H1 (cell line): ENCODE measurements around the gene ANKRD62. TPM values are rescaled to one million over a fixed set of nuclear protein-coding genes. Genes with fewer than 3 reads are reported as not detected.
"Not testable (repeated sequence)": the region's sequence is repeated elsewhere in the genome, so short reads cannot be mapped to it uniquely, and the experiment has no call there.

Source experiments
- CTCF ChIA-PET: fragments of 300-600 bp; sonication (Branson Sonifier 250); formaldehyde crosslinking; loops from one replicate; lab custom pipeline; 2021; ENCODE audit not compliant: partially characterized antibody; lab: Charles Lee
- POLR2A ChIA-PET: fragments of 300-600 bp; sonication (Branson Sonifier 250); formaldehyde crosslinking; loops from one replicate; lab custom pipeline; 2021; ENCODE audit warnings: inconsistent platforms; ENCODE audit not compliant: partially characterized antibody; lab: Charles Lee
- DNase-seq, 2 experiments: peaks; one replicate each; pipeline versions ENCODE4 v3.0.0 to v3.0.0-alpha.2; 2010 to 2022; ENCODE audit warnings: low spot score in 2 of 2, low read depth in 1 of 2, mixed read lengths in 1 of 2
- FAIRE-seq: peaks from 2 replicates; lab custom pipeline; 2011; peaks lifted over from hg19 to GRCh38; lab: Jason Lieb, UNC
- H2AFZ ChIP-seq: 2 replicates; pipeline ENCODE4 v1.8.1; 2012; ENCODE audit warnings: low read length, inconsistent platforms
- H2AK5ac ChIP-seq: 2 replicates; pipeline ENCODE4 v1.6.1; 2013; ENCODE audit warnings: low read depth, low read length
- H2BK120ac ChIP-seq: replicated peaks from 2 replicates; pipeline ENCODE3; 2013; ENCODE audit warnings: low read depth, low read length, inconsistent platforms
- H2BK12ac ChIP-seq: 2 replicates; pipeline ENCODE4 v1.6.1; 2013; ENCODE audit warnings: low read depth, low read length
- H2BK15ac ChIP-seq: 2 replicates; pipeline ENCODE4 v1.6.1; 2013; ENCODE audit warnings: low read length
- H2BK20ac ChIP-seq: 2 replicates; pipeline ENCODE4 v1.6.1; 2013; ENCODE audit warnings: low read length
- H2BK5ac ChIP-seq: 2 replicates; pipeline ENCODE4 v1.6.1; 2013; ENCODE audit warnings: low read depth, low read length
- H3K14ac ChIP-seq: 2 replicates; pipeline ENCODE4 v1.6.1; 2013; ENCODE audit warnings: inconsistent platforms; ENCODE audit not compliant: insufficient read length
- H3K18ac ChIP-seq: 2 replicates; pipeline ENCODE4 v1.6.1; 2013; ENCODE audit warnings: low read length; ENCODE audit errors: extremely low read depth
- H3K23ac ChIP-seq: 2 replicates; pipeline ENCODE4 v1.6.1; 2013; ENCODE audit warnings: inconsistent platforms; ENCODE audit not compliant: insufficient read length
- H3K23me2 ChIP-seq: 2 replicates; pipeline ENCODE4 v1.6.1; 2013; ENCODE audit warnings: low read depth, low read length
- H3K27ac ChIP-seq: 2 replicates; pipeline ENCODE4 v1.6.1; 2011; ENCODE audit warnings: low read depth, low read length, inconsistent platforms
- H3K27me3 ChIP-seq, 4 experiments: replicated peaks in 1 of 4; 1 replicate in 1 of 4; 2 replicates in 3 of 4; pipeline versions ENCODE4 v1.6.1 to v1.8.1; 2011 to 2013; ENCODE audit warnings: low read length in 3 of 4, mild to moderate bottlenecking in 3 of 4, inconsistent platforms in 2 of 4, mixed read lengths in 2 of 4, moderate library complexity in 1 of 4; ENCODE audit not compliant: control insufficient read depth in 3 of 4, insufficient read depth in 3 of 4; ENCODE audit errors: extremely low read depth in 1 of 4
- H3K36me3 ChIP-seq, 4 experiments: 2 replicates each; pipeline versions ENCODE4 v1.6.1 to v1.8.1; 2011 to 2013; ENCODE audit warnings: mild to moderate bottlenecking in 4 of 4, low read length in 3 of 4, moderate library complexity in 2 of 4, control low read depth in 1 of 4, inconsistent platforms in 1 of 4; ENCODE audit not compliant: insufficient read depth in 4 of 4, control insufficient read depth in 2 of 4
- H3K4ac ChIP-seq: replicated peaks from 2 replicates; pipeline ENCODE3; 2013; ENCODE audit warnings: low read length, low read depth, mixed read lengths, inconsistent platforms; ENCODE audit not compliant: insufficient read length
- H3K4me1 ChIP-seq, 4 experiments: replicated peaks in 1 of 4; 1 replicate in 1 of 4; 2 replicates in 3 of 4; pipeline versions ENCODE4 v1.6.1 to v1.8.1; 2011 to 2013; ENCODE audit warnings: low read length in 3 of 4, inconsistent platforms in 2 of 4, mixed read lengths in 1 of 4; ENCODE audit not compliant: insufficient read depth in 4 of 4, control insufficient read depth in 3 of 4
- H3K4me2 ChIP-seq, 2 experiments: 2 replicates each; pipeline versions ENCODE4 v1.6.1 to v1.8.1; 2011 to 2013; ENCODE audit warnings: low read depth in 2 of 2, low read length in 2 of 2, control low read depth in 1 of 2, inconsistent platforms in 1 of 2, mild to moderate bottlenecking in 1 of 2; ENCODE audit not compliant: insufficient read depth in 1 of 2
- H3K4me3 ChIP-seq, 4 experiments: fragments of 200-600, 300-600 bp in 1 of 4; sonication (generic), shearing (Covaris generic), sonication (Bioruptor Twin) in 1 of 4; 2 replicates each; pipeline versions ENCODE4 v1.5.1 to v1.8.1; 2011 to 2016; ENCODE audit warnings: low read length in 4 of 4, low read depth in 3 of 4, control low read depth in 2 of 4, inconsistent platforms in 2 of 4, mild to moderate bottlenecking in 2 of 4, mixed read lengths in 1 of 4, moderate library complexity in 1 of 4; ENCODE audit not compliant: insufficient read depth in 2 of 4; ENCODE audit errors: extremely low read depth in 1 of 4
- H3K56ac ChIP-seq: replicated peaks from 2 replicates; pipeline ENCODE3; 2013; ENCODE audit warnings: low read depth, mild to moderate bottlenecking, mixed read lengths, low read length, inconsistent platforms; ENCODE audit not compliant: insufficient read length
- H3K79me1 ChIP-seq: 2 replicates; pipeline ENCODE4 v1.6.1; 2013; ENCODE audit warnings: low read depth, low read length, control low read depth
- H3K79me2 ChIP-seq, 2 experiments: 2 replicates each; pipeline versions ENCODE4 v1.6.1 to v1.8.1; 2012 to 2013; ENCODE audit warnings: low read length in 2 of 2, mild to moderate bottlenecking in 2 of 2, inconsistent platforms in 1 of 2; ENCODE audit not compliant: insufficient read depth in 2 of 2, control insufficient read depth in 1 of 2
- H3K9ac ChIP-seq, 4 experiments: replicated peaks in 1 of 4; 1 replicate in 1 of 4; 2 replicates in 3 of 4; pipeline versions ENCODE4 v1.6.1 to v1.8.1; 2011 to 2013; ENCODE audit warnings: low read depth in 3 of 4, low read length in 3 of 4, control low read depth in 2 of 4, mild to moderate bottlenecking in 2 of 4, moderate library complexity in 2 of 4, inconsistent platforms in 1 of 4; ENCODE audit errors: extremely low read depth in 1 of 4
- H3K9me3 ChIP-seq, 2 experiments: 2 replicates each; pipeline versions ENCODE4 v1.6.1 to v1.8.1; 2012 to 2013; ENCODE audit warnings: mild to moderate bottlenecking in 2 of 2, moderate library complexity in 2 of 2, control low read depth in 1 of 2, inconsistent platforms in 1 of 2, low read depth in 1 of 2, low read length in 1 of 2, mixed read lengths in 1 of 2; ENCODE audit not compliant: insufficient read depth in 2 of 2
- H4K20me1 ChIP-seq, 2 experiments: replicated peaks in 1 of 2; 2 replicates each; pipeline versions ENCODE3 to v1.8.1; 2011 to 2013; ENCODE audit warnings: inconsistent platforms in 2 of 2, low read length in 2 of 2, mild to moderate bottlenecking in 1 of 2; ENCODE audit not compliant: insufficient read depth in 2 of 2, control insufficient read depth in 1 of 2
- H4K5ac ChIP-seq: 2 replicates; pipeline ENCODE4 v1.6.1; 2013; ENCODE audit warnings: low read length, low read depth, mixed read lengths, inconsistent platforms; ENCODE audit not compliant: insufficient read length
- H4K8ac ChIP-seq: 2 replicates; pipeline ENCODE4 v1.8.0; 2013; ENCODE audit warnings: mild to moderate bottlenecking, moderate library complexity, low read length, inconsistent platforms; ENCODE audit not compliant: insufficient read depth; ENCODE audit errors: extremely low read depth
- H4K91ac ChIP-seq: replicated peaks from 2 replicates; pipeline ENCODE3; 2013; ENCODE audit warnings: low read length, mixed read lengths, inconsistent platforms; ENCODE audit not compliant: insufficient read length
- WGBS, 2 experiments: shearing (Covaris generic) in 1 of 2; methylation state at CpG; one replicate each; pipeline versions ENCODE4 v1.1.6 to v1.1.7; 2013 to 2015; ENCODE audit warnings: low lambda C conversion rate in 2 of 2, mixed read lengths in 2 of 2, inconsistent platforms in 1 of 2, low coverage in 1 of 2, missing lambda C conversion rate in 1 of 2; ENCODE audit not compliant: insufficient replicate concordance in 2 of 2, insufficient coverage in 1 of 2, insufficient read length in 1 of 2; ENCODE audit errors: extremely low coverage in 1 of 2, missing lambda C conversion rate in 1 of 2; 5-methylcytosine and 5-hydroxymethylcytosine counted together
- polyA plus RNA-seq, 7 experiments: library from polyadenylated mRNA; depleted of rRNA in 3 of 7; stranded (reverse) in 5 of 7; unstranded in 2 of 7; fragments of >200 nt in 5 of 7; fragments of 200-250 nt in 2 of 7; gene quantifications; 1 replicate in 5 of 7; 2 replicates in 1 of 7; 4 replicates in 1 of 7; pipeline versions ENCODE4 v1.2.1 to v1.2.3, GENCODE V29; 2011 to 2013; ENCODE audit warnings: missing spikeins in 2 of 7, mixed read lengths in 2 of 7
- total RNA-seq: library from RNA; stranded (reverse); fragmentation: NEBNext Ultra II Directional; extraction: Animal tissue kit (Norgen Biotek cat#: 25700); gene quantifications from 2 replicates; pipeline ENCODE4 v1.2.1, GENCODE V29; 2021

ANKRD62 gene
- total and polyA plus RNA-seq, 2 of the 8 experiments (the other 6 are each of a cell fraction or from before 2014, with no cell fraction given): not detected

DNA sequence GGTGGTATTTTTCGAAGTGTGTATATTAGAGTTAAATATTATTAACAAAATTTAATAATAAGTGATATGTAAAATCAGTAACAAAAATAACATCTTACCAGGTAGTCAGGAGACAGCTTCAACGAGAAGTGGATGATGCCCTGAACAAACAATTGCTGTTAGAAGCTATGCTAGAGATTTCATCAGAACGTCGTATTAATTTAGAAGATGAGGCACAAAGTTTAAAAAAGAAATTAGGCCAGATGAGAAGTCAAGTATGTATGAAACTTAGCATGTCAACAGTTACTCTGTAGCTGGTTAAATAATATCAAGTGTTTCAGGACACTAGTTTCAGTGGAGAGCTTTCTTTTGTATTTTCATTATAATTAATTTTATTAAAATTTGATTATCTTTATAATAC, 34.0 kb downstream of the ANKRD62 start:
- POLR2A ChIA-PET, H3K23ac ChIP-seq, H3K56ac ChIP-seq, H3K79me2 ChIP-seq, CTCF ChIA-PET, H2BK12ac ChIP-seq, H3K4me1 ChIP-seq, H3K9ac ChIP-seq, H3K4ac ChIP-seq, FAIRE-seq, H3K14ac ChIP-seq, DNase-seq, H2BK5ac ChIP-seq, H3K23me2 ChIP-seq, H3K79me1 ChIP-seq, H3K27me3 ChIP-seq, H2BK20ac ChIP-seq, H2AK5ac ChIP-seq, H4K91ac ChIP-seq, H3K27ac ChIP-seq, H3K4me2 ChIP-seq, H3K9me3 ChIP-seq, H4K8ac ChIP-seq, H3K18ac ChIP-seq, H3K36me3 ChIP-seq, H2BK120ac ChIP-seq, H3K4me3 ChIP-seq, H2BK15ac ChIP-seq, H4K5ac ChIP-seq, H4K20me1 ChIP-seq: not testable (repeated sequence)
- WGBS, 2 experiments: 86% methylated on average over 4 of the region's 4 CpGs; no CpG with 5 or more reads in 1 of the 2 experiments
- 0 out of 2 replicates have a peak overlapping the region, but pooled peaks have one; percentile 22 for H2AFZ ChIP-seq

DNA sequence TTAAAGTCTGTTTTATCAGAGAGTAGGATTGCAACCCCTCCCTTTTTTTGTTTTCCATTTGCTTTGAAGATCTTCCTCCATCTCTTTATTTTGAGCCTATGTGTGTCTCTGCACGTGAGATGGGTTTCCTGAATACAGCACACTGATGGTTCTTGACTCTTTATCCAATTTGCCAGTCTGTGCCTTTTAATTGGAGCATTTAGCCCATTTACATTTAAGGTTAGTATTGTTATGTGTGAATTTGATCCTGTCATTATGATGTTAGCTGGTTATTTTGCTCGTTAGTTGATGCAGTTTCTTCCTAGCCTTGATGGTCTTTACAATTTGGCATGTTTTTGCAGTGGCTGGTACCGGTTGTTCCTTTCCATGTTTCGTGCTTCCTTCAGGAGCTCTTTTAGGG, 45.2 kb downstream of the ANKRD62 start:
- H2AFZ ChIP-seq, H2AK5ac ChIP-seq, H3K14ac ChIP-seq, H4K20me1 ChIP-seq, H3K56ac ChIP-seq, H4K8ac ChIP-seq, H4K91ac ChIP-seq, CTCF ChIA-PET, H3K4me1 ChIP-seq, H4K5ac ChIP-seq, H3K36me3 ChIP-seq, H2BK20ac ChIP-seq, H2BK120ac ChIP-seq, H3K79me2 ChIP-seq, POLR2A ChIA-PET, H3K4ac ChIP-seq, H3K9me3 ChIP-seq, FAIRE-seq, H2BK5ac ChIP-seq, H3K9ac ChIP-seq, H3K4me2 ChIP-seq, H3K23me2 ChIP-seq, H3K27me3 ChIP-seq, H3K23ac ChIP-seq, H2BK15ac ChIP-seq, H3K79me1 ChIP-seq, H3K18ac ChIP-seq, H2BK12ac ChIP-seq, DNase-seq, H3K27ac ChIP-seq, H3K4me3 ChIP-seq: not testable (repeated sequence)
- WGBS, 2 experiments: 80% methylated on average over 3 of the region's 4 CpGs; no CpG with 5 or more reads in 1 of the 2 experiments
